HG03045 (cell line): ENCODE measurements around the gene SEC24C.

Experiments used
- ATAC-seq: cut with Tn5 transposase; IDR thresholded peaks from one replicate; pipeline ENCODE4 v1.9.1; 2021; ENCODE audit warnings: mild to moderate bottlenecking, moderate library complexity; ENCODE audit not compliant: unreplicated experiment

Gene SEC24C

DNA sequence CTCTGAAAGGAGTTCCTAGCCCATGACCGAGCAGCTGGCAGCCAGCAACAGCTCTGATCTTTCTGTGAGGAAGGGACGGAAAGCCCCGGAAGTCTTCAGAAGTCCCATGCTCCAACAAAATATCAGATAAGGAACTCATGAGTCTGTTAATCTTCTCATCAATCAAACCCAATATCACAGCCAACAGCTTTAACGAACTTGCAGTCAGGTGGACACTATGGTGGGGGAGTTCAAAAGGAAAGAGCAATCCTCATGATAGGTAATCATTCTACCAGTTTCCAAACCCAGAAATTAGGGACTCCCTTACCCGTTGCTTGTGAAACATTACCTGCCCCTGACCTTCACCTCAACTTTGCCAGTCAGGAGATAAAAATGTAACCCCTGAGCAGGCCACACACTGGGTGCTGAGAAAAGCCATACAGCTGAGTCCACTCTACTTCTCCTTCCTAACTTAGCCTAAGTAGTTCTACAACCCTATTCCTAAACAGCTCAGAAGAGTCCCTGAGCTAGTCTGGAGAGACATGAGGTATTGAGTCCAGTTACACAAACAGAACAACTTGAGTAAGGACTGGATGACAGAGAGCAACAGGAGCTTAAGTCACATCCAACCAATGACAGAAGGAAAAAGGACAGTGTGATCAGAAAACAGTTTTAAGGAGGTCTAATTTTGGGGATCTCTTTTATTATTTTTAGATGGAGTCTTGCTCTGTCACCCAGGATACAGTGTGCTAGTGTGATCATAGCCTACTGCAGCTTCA lies 65.1 kb downstream of the SEC24C start:
- ATAC-seq = no peak

- no peak for ATAC-seq
Observed at GRCh38 chr10:73810358-73810734, 66.2 kb downstream of the SEC24C start.

DNA sequence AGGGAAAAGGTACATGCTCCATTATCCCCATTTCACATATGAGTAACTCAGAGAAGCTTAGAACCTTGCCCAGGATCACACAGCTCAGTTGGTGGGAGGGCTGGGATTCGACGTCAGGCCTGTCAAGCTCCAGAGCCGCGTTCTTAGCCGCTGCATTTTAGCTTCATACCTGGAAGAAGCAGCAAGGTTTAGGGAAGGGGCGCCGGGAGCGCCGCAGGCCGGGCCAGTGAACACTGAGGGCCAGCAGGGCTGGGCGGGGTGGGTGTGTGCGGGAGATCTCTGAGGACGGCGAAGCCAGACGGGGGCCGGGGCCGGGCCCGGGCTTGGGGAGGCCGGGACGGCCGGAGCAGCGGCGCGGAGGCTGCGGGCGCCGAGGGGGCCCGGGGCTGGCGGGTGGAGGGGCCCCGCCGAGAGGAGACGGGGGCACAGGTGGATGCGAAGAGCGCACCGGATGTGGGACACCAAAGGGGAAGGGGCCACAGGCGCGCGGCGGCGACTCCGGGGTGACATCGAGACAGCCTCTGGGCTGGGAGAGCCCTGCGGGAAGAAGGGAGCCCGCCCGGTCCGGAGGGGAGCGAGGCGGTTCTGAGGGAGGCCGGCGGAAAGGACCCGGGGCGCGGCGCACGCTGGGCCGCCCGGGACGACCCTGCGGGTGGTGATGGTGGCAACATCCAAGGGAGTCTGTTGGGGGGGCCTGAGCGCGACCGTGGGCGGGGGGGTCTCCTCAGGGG lies 66.7 kb downstream of the SEC24C start:
- peak; percentile 27 for ATAC-seq

DNA sequence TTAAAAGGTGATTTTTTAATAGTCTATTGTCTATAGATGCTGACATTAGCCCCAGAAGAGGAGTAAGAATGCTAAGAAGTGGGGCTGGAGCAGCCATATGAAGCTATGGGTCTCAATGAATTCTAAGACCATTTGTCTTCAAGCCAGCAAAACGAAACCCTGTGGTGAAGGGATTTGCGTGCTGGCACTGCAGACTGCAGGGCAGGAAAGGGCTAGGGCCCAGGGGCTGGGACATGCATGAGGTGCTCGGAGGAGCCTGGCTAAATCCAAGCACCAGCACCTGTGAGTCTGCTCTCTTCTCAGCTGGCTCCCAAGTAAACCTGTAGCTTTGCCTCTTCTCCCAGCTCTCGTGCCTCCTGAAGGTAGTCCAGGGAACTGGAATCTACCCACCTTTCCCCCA lies 68.5 kb downstream of the SEC24C start:
- ATAC-seq = no peak

GRCh38 chr10:73813333-73813732 lies 69.2 kb downstream of the SEC24C start:
- no peak for ATAC-seq

DNA sequence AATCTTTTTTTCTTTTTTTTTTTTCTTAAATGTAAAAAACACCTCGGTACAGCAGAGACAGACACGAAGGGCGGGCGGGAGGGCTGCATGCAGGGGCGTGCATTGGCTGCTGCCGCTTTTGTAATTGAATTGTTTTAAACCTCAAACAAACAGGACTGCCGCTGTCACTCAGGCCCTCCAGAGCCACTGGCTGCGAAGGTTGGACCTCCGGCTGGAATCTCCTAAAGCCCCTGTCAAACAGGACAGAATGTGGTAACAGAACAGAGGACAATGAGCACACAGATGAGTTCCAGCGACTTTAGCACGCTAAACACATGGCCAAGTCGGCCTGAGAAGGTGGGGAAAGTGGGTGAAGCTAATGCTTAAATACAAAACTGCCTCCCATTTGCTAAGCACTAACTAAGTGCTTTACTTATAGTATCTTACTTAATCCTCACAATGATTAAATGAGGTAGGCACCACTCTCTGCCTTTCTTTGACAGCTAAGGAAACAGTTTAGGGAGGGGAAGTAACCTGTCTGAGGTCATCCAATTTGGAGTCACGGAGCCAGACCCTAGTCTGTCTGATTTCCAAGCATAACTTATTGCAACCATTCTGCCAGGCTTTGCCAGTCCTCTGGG lies 70.2 kb downstream of the SEC24C start:
- no peak for ATAC-seq

DNA sequence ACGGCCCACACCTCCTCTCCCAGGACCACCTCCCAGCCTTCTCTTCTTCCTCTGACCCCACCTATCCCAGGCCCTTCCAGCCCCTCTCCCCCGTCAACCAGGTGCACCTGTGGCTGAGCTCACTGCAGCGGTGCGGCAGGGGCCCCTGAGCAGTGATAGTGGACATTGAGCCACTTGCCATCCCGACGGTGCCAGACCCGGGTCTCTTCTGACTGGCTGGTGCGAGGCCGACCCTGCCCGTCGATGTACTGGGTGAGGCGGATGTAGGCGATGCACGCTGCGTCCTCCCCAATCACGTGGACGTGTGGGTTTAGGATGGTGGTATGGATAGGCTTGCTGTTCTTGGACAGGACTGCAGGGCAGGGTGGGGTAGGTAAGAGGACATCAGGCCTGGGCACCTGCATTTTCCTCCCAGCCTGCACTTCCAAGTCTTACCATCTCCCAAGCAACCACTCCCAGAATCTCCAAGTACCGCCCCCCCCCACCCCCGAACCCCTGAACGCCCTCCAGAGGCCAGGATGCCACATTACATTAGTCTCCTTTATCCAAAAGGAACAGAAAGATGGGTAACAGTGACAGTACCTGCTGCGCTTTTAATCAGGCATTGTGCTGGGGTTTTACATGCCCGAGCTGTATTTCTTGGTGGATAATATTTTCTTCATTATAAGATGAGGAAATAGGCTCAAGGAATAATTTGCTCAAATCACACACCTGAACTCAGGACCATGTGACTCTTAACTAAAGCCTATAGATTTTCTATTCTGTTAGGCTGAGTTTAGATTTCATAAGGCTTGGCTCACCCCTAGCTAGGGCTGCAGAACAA lies 70.9 kb downstream of the SEC24C start:
- no peak for ATAC-seq

- no peak for ATAC-seq
Observed at GRCh38 chr10:73815719-73816030, 71.5 kb downstream of the SEC24C start.

GRCh38 chr10:73816917-73817729 lies 73.0 kb downstream of the SEC24C start:
- ATAC-seq = no peak

DNA sequence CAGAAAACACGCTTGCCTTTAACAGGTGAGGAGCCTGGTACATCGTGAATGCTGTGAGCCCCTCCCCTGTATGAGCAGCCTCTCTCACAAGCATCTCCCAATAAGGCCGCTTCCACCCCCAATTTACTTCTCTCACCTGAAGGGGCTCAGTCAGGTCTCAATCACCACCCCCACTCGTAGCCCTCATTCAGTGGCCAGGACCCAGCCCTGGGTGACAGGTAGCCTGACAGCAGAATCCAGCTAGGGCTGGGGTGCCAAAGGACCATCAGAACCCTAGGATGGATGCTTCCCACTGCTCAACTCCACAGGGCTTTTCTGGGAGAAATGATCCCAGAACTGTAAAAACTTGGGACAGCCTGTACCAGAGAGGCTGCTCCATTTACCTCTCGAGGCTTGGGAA lies 73.7 kb downstream of the SEC24C start:
- no peak for ATAC-seq

GRCh38 chr10:73818402-73818801 lies 74.2 kb downstream of the SEC24C start:
- no peak for ATAC-seq

GRCh38 chr10:73819081-73819480 lies 74.9 kb downstream of the SEC24C start:
- no peak for ATAC-seq

DNA sequence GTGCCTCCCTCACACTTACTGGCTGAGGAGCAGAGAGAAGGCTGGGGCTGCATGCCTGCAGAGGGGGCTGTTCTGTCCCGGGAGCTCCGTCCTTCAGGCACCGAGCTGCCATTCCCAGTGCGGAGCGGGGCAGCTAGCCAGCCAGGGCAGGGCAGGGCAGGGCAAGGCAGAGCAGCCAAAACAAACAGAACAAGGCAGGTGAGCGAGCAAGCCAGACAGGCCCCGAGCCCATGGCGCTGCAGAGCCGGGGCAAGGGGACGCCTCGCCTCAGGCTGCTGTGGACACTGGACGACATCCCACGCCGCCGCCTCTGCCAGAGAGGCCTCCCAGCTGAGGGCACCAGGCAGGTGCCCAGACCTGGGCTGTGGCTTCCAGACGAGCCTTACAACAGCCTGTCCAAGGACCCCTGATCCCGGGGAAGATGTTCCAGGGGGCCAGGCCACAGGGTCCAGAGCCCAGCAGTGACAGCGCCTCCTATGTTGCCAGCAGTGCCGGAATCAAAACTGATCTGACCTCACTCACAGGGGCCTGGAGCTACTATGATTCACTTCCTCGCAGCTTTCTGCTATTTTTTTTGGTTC lies 75.4 kb downstream of the SEC24C start:
- ATAC-seq = no peak
